NCI-H510A treated with DMSO at 0.1 percent for 48 hours (cell line): ENCODE results near the gene TAGLN3.
A peak's percentile ranks its signal among the peaks of the same experiment; 100 is the strongest.

Experiments used
- DNase-seq: peaks from one replicate; lab custom pipeline; 2025; lab: John Stamatoyannopoulos, UW

The TAGLN3 gene

GRCh38 chr3:111998636-111999483 lies at the start of gene TAGLN3:
TSS of gene TAGLN3 (plus strand) at chr3:111998922. CDS start at chr3:111999423, 501 bp downstream.
- DNase-seq = peak; percentile 60

GRCh38 chr3:111949712-111950111 lies 49.0 kb upstream of the TAGLN3 start:
- DNase-seq = no peak

- no peak for DNase-seq
Measured at GRCh38 chr3:111951032-111951431, 47.7 kb upstream of the TAGLN3 start.

- DNase-seq = no peak
Measured at GRCh38 chr3:111952086-111952485, 46.6 kb upstream of the TAGLN3 start.

- DNase-seq = no peak
Measured at GRCh38 chr3:111952866-111953450, 45.8 kb upstream of the TAGLN3 start.

GRCh38 chr3:111954228-111954990 lies 44.3 kb upstream of the TAGLN3 start:
- DNase-seq = no peak

GRCh38 chr3:111955876-111956275 lies 42.8 kb upstream of the TAGLN3 start:
- no peak for DNase-seq

- DNase-seq = no peak
Measured at GRCh38 chr3:111956449-111956848, 42.3 kb upstream of the TAGLN3 start.

GRCh38 chr3:111956995-111957734 lies 41.6 kb upstream of the TAGLN3 start:
- DNase-seq = no peak

GRCh38 chr3:111961461-111962164 lies 37.1 kb upstream of the TAGLN3 start:
- no peak for DNase-seq

GRCh38 chr3:111963424-111963823 lies 35.3 kb upstream of the TAGLN3 start:
- DNase-seq = no peak

GRCh38 chr3:111965484-111965883 lies 33.2 kb upstream of the TAGLN3 start:
- DNase-seq = peak; percentile 19

GRCh38 chr3:111967068-111967467 lies 31.7 kb upstream of the TAGLN3 start:
- DNase-seq = no peak

- DNase-seq = peak; percentile 61
Measured at GRCh38 chr3:111967651-111968274, 31.0 kb upstream of the TAGLN3 start.

GRCh38 chr3:111968319-111969054 lies 30.2 kb upstream of the TAGLN3 start:
- DNase-seq = no peak

- DNase-seq = no peak
Measured at GRCh38 chr3:111970376-111970775, 28.3 kb upstream of the TAGLN3 start.

GRCh38 chr3:111971533-111972130 lies 27.1 kb upstream of the TAGLN3 start:
- peak; percentile 50 for DNase-seq

- DNase-seq = no peak
Measured at GRCh38 chr3:111972891-111973290, 25.8 kb upstream of the TAGLN3 start.

GRCh38 chr3:111975131-111975530 lies 23.6 kb upstream of the TAGLN3 start:
- no peak for DNase-seq

- DNase-seq = peak; percentile 60
Measured at GRCh38 chr3:111976254-111976653, 22.5 kb upstream of the TAGLN3 start.
